Measurements from ENCODE around the gene PARVG.
A peak's percentile ranks its signal among the peaks of the same experiment; 100 is the strongest.

The PARVG gene

DNA sequence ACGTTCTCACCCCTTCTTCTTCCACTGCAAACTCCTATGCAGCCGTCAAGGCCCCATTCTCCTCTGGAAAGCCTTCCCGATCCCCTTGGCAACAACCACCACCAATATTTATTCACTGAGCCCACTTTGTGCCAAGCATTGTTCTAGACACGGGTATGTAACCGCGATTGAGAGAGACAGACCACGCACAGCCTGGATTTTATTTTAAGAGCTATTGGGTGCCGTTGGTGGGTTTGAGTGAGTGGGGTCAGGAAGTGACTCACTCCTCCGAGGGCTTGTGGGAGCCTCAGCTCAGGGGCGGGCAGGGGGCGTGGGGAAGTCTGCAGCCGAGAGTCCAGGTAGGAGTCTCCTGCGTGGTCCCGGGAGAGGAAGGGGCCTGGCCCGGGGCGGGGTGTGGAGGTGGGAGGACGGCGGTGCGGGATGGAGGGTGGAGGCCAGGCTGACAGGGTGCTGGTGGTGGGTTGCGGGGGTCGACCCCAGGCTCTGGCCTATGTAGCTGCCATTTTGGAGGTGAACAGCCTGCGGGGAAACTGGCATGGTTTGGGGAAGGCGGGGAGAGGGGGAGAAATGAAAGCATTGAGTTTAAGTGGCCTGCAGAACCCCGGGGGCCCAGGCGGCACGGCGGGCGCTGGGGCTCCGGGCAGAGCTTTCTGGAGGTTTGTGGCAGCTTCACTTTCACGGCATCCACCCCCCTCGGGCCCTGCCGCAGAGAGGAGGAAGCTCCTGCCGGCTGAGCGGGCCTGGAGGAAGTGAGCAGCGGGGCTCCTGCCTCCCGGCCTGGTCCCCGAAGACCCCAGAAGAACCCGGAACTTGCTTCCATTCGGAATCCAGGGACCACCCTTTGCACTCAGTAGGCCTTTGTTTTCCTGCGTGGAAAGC, 547 bp downstream of the PARVG start:
- no peak for DNase-seq (ENCODE audit: low spot score)

DNA sequence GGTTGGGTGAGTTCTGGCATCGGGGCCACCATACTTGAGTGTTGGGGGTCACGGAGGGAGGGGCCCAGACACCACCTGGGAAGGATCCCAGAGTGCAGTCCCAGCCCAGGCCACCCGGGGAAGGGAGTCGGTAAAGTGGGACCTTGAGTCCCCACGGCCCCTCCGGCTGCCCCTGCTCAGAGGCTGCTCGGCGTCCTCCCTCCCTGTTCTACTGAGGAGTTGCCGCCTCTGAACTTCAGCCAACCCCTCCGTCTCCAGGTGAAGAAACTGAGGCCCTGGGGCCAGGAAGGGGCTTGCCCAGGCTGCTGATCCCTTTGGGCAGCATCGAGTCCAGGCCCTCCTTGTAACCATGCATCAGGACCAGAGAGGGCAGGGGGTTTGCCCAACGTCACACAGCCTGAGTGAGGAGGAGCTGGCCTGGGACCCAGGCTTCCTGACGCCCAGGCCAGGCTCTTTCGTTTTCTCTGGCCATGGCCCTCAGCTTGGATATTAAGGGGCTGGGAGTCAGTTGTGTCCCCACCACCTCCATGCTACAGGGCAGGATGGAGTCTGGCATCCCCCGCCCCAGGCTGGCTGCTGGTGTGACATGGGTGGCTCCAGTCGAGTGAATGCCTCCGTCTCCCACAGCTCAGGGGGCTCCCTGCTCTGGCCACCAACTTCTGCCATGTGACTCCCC, 1.3 kb downstream of the PARVG start:
- DNase-seq (ENCODE audit: low spot score), result no peak

DNA sequence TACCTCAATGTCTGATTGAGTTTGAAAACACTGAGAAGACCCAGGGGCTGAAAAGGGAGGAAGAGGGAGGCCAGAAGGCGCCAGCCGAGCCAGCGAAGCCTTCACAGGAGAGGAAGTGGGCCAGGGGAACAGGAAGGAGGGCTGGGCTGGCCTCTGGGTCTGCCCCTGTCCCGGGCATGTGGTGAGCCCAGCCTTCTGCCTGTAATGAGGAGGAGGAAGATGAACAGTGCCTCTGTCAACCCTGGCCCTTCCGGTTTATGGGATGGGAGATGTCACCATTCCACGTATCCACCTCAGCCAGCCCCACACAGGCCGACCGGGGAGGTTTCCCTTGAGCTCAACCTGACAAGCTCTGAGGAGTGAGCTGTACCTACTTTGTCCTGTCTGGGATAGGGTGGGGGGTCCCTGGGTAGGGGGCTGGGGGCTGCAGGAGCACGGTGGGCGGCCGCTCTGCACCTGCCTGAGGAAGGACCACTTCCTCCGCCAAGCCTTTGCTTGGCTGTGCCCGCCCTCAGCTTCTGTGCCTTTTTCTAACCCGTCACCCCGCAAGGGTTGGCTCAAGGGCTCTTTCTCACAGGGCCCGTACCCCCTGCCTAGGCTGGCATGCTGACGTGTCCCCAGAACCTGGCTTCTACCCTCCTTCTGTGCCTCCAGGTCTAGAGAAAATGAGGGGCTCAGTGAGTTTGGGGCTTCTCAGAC, 2.0 kb downstream of the PARVG start:
- no peak for DNase-seq (ENCODE audit: low spot score)

DNA sequence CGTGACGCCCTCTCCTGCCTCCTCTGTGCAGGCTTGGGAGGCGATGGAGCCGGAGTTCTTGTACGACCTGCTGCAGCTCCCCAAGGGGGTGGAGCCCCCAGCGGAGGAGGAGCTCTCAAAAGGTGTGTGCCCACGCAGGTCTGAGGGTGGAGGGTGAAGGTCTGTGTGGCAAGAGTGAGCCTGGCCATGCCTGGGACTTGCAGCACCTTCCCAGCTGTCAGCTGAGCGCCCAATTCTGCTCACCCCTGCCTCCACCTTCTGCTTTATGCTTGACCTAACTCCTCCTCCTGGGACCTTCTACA, 2.5 kb downstream of the PARVG start:
- DNase-seq (ENCODE audit: low spot score), result no peak

DNA sequence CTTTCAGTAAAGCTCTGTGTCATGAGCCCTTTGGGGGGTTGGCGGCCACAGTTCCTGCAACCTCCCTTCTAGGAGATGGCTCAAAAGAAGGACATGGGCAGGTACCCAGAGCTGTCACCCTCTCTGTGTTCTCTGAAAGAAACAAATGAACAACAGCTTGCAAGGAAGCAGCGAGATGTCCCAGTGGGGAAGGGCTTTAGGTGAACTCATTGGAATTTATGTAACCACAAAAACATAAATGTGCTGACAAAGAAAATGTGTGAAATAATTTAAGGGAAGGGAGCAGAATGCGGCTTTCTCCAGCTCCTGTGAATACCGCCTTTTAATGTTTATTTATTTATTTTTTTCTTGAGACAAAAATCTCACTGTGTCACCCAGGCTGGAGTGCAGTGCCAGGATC, 3.3 kb downstream of the PARVG start:
- no peak for DNase-seq (ENCODE audit: low spot score)

DNA sequence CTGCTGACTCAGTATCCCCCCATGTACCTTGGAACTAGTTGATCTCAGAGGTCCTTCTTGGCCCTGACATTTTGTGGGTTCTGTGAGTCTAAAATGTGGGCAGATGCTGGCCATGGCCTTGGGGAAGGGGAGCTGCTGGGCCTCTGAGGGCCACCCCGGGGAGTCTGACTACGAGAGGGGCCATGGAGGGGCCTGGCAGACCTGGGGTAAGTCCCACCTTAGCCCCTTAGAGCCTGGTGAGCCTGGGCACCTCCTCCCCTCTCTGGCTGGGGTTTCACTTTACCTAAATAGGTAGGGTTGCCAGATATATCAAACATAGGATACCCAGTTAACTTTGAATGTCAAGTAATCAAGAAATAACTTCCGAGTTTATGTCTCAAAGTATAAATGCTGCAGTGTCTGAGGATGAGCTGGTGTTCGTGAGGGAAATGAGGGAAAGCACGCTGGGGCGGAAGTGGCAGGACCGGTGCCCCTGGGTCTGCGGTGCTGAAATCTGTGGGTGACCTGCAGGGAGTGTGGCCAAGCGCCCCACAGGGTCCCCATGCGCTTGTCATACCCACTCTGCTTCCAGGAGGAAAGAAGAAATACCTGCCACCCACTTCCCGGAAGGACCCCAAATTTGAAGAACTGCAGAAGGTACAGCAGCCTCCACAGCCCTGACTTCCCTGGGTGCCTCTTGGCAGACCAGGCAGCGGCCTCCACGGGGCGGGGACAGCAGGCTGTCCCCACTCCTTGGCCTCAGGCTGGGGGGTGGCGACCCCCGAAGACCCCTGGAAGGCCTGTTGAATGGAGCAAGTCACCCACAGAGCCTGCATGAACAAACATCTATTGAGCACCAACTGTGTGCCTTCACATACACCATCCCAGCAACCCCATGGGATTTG, 4.8 kb downstream of the PARVG start:
- DNase-seq (ENCODE audit: low spot score), result no peak

DNA sequence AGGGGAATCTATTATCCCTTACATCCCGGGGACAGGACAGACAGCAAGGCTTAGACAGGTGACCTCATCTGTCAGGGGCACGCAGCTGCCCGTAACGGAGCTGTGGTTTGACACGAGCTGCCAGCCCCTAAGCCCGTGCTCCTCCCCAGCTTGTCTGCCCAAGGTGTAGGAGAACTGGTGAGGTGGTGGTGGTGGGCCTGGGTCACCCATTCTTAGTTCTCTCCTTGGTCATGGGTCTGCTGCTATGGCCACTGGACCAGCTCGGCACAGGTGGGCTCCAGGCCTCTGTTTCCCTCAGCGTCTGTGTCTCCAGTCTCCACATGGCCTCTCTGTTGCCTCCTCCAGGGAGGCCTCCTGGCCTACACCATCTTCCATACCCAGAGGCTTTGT, 5.4 kb downstream of the PARVG start:
- no peak for DNase-seq (ENCODE audit: low spot score)

DNA sequence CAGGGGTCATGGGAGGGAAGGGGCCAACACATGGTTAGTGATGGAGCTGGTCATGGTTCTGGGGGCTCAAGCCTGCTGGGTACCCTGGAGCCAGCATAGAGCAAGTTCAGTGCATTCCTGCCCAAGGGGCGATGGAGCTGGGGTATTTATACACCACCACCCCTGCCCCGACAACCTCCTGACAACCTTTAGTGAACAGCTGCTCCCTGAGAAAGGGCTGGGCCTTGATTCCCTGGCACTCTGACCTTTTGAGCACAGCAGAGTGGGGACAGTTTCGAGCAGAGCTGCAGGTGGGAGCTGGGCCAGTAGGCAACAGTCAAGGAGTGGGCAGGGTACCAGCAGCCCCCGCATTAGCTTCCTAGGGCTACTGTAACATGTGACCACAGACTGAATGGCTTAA, 6.0 kb downstream of the PARVG start:
- DNase-seq (ENCODE audit: low spot score), result no peak

DNA sequence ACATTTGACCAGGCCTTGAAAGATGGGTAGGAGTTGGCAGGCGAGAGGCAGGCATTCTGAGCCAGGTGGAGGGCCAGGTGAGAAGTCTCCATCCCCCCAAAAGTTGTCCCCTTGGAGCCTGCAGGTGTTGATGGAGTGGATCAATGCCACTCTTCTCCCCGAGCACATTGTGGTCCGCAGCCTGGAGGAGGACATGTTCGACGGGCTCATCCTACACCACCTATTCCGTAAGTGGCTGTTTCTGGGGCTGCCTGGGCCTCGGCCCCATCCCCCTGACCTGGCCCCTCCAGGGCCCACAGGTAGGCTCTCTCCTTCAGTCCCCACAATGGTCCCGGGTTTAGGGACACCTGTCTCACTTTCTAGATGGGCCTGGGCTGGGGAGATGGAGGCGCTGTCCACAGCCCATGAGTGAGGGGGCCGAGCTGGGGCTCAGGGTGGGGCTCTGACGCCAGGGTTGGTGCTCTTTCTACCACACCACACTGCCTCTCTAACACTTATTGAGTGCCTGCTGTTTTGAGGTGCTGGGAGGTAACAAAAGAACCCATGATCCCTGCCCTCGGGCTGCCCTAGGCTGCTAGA, 7.0 kb downstream of the PARVG start:
- DNase-seq (ENCODE audit: low spot score), result no peak

DNA sequence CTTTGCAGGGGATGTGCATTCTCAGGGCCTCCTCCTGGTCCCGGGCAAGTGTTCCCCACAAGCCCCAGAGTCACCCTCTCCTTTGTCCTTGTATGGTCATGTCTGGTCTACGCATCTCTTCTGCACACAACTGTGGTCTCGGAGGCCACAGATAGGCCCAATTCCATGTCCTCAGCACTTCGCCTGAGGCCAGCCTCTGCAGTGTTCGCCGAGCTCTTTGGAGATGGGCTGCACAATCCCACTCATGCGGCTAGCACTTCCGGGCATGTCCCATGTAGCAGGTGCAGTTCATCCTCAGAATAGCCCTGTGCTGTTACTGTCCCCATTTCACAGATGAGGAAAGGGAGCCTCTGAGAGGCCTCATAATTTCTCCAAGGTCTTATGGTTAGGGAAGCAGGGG, 7.6 kb downstream of the PARVG start:
- no peak for DNase-seq (ENCODE audit: low spot score)

DNA sequence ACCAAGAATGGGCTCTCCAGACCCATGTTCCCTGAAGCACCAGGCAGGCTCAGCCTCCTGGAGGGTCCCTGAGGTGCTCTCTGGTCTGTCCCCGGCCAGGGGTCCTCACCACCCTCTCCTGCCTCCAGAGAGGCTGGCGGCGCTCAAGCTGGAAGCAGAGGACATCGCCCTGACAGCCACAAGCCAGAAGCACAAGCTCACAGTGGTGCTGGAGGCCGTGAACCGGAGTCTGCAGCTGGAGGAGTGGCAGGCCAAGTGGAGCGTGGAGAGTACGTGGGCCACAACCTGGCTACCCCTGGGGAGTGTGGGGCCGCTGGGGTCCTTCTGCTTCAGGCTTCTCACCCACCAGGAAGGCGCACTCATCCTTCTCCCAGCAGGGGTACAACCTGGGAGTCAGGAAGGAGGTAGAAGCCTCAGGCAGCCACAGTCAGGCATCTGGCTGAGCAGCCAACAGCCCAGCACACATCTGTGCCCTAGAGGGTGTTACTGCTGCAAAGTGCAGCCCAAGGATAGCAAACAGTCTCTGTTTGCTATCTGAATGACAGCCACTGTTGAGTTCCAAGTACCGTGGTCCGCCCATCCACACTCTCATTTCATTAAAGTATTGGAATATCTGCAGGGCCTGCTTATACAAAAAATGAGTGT, 8.4 kb downstream of the PARVG start:
- DNase-seq (ENCODE audit: low spot score), result no peak

DNA sequence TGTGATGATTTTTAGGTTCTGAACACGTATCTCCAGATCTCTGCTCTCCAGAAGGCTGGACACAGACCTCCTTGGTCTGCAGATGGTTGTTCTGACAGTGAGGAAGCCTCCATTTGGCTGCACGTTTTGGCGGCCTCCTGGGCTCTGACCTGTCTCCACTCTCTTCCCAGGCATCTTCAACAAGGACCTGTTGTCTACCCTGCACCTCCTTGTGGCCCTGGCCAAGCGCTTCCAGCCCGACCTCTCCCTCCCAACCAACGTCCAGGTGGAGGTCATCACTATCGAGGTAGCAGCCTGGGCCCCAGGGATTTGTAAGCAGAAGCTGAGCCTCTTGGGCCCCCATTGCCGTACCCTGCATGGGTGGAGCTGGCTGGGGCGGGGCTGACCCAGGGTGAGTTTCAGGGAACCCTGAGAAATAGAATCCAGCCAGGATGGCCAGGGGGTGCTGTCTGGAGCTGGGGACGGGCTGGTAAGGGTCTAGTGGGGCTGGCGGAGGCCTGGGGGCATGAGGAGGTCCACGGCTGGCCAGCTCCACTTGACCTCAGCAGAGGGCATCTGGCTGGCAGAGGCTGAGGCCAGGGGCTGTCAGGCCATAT, 9.8 kb downstream of the PARVG start:
- no peak for DNase-seq (ENCODE audit: low spot score)

DNA sequence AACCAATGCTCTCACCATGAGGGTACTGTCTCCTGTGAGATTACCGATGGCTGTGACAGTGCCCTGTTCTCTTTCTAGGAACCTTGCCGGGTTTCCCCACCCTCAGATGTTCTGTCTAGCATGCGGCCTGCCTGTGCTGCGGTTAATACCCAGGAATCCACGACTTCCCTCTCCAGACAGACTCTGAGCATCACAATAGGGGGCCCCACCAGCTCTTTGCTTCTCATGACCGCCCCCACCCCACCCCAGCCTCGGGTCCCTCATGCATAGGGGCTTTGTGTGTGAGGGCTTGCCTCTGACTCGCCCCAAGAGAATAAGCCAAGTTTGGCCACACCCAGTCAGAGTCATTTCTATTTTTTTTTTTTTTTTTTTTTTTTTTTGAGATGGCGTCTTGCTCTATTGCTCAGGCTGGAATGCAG, 10.3 kb downstream of the PARVG start:
- peak; percentile 38 for DNase-seq (ENCODE audit: low spot score)

DNA sequence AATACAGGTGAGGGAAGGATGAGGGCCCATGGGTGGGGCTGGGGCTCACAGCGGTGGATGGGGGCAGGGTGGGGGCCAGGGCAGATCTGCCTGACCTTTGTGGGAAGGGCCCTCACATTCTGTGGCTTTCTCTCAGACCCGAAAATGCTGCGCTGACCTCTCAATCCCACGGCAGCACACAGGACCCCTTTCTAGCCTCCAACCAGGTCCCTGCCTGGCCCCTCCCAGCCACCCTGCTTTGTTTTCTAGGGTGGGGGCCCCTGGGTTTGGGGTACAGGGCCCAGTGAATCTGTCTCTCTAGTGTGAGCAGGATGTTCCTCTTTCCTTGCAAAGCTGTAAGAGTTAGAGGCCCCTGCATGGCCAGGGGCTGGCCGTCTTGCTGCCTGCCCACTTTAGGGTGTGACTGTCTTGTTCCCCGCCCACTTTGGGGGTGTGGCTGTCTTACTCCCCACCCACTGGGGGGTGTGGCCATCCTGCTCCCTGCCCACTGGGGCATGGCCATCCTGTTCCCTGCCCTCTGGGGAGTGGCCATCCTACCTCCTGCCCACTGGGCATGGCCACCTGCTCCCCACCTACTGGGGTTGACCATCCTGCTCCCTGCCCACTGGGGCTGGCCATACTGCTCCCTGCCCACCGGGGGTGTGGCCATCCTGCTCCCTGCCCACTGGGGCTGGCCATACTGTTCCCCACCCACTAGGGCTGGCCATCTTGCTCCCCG, 11.5 kb downstream of the PARVG start:
- no peak for DNase-seq (ENCODE audit: low spot score)

DNA sequence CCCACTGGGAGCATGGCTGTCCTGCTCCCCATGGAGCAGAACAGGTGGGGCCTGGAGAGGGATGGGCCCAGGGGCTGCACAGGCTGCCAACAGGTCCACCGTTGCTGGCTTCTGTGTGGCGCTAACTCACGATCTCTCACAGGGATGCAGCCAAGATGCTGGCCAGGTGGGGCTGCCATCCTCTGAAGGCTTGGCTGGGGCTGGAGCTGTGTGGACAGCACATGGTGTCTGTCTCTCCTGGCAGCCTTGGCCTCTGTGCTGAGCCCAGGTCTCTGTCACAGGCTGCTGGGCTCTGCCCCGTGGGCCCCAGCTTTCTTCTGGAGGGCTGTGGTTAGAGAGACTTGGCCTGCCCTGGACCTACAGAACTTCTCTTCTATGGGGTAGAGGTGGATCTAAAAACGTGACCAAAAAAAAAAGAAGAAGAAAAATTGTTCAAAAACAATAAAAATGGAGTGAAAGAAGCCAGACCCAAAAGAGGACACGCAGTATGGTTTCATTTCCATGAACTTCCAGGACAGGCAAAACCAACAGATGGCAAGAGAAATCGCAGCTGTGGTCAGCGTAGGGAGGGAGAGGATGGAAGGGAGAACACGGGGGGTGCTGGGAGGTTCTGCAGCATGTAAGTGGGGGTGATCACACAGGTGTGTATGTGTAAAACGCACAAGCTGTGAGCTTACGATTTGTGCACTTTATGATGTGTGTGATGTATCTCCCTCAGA, 12.2 kb downstream of the PARVG start:
- no peak for DNase-seq (ENCODE audit: low spot score)

DNA sequence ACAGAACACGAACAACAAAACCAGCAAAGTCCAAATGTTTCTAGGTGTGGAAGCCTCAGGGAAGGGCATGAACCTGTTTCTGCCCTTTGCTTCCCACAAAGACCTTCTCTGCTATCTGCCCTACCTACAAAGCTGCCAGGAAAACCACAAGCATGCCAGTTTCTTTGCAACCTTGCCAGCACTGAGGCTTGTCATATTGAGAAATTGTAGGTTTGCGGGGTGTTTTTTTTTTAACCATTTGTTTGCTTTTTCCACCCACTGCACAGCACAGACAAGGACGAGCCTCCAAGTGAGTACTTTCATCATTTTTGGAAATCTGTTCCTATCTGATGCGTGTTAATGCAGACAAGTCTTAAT, 12.8 kb downstream of the PARVG start:
- DNase-seq (ENCODE audit: low spot score), result no peak

DNA sequence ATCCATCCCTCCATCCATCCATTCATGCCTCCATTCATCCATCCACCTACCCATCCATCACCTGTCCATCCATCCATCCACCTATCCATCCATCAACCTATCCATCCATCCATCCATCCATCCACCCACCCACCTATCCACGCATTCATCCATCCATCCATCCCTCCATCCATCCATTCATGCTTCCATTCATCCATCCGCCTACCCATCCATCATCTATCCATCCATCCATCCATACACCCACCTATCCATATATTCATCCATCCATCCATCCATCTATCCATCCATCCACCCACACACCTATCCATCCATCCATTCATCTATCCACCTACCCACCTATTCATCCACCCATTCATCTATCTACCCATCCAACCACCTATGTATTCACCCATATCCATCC, 13.8 kb downstream of the PARVG start:
- no peak for DNase-seq (ENCODE audit: low spot score)

DNA sequence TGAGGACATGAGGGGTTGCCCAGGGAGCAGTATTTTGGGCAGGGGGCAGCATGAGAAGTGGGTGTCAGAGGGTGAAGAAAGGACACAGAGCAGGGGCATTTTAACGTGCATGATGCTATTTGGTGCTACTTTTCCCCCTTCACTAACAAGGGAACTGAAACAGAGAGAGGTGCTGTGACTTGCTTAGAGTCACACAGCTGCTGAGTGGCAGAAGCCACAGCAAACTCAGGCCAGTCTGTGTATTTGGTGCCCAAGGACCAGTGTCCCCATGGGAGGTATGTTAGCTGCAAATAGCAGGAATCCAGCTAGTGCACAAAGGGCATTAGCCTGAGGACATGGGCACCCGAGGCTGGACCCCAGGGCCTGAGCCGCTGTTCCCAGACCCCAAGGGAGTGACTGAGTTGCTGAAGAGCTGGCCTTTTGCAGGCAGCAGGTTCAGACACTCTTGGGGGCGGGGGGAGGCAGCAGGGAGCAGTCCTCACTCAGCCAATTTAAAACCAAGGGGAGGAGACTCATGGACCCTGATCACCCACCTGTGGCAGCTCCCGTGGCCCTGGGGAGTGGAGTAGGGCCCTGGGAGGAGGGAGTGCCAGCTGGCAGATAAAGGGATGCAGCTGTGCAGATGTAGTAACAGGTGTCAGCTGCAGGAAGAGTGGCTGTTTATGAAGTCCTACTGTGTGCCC, 14.6 kb downstream of the PARVG start:
- no peak for DNase-seq (ENCODE audit: low spot score)

DNA sequence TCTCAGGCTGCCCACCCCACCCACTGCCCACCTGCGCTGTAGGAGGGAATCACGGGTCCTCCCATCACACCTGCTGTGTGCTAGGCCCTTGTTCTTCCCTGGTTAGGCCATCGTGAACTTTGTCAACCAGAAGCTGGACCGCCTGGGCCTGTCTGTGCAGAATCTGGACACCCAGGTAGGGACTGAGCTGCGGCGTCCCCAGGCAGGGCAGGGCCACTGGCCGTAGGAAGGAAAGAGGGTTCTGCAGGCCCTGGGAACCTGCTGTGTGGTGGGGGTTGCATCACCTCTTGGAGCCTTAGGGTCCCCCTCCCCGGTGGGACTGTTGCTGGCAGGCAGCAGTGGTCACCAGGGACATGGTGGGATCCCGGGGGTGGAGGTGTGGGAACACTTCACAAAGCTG, 15.5 kb downstream of the PARVG start:
- no peak for DNase-seq (ENCODE audit: low spot score)

Data from AG08395 (cell line).